Fibroblast of lung (primary cell): ENCODE results near the gene ASPN.

Experiments used
- EZH2 ChIP-seq: IDR thresholded peaks from 2 replicates; pipeline ENCODE4 v1.5.1; 2012; ENCODE audit warnings: low read length, control low read depth, mild to moderate bottlenecking; ENCODE audit errors: missing control alignments
- TF ChIP-seq, protein P1 (sequence below), 2 donors: IDR thresholded peaks in 1 of 2; conservative IDR thresholded peaks in 1 of 2; 1 replicate in 1 of 2; 2 replicates in 1 of 2; pipeline ENCODE4 v1.5.1; 2011 to 2012; ENCODE audit warnings: low read length in 2 of 2, control low read depth in 1 of 2, inconsistent platforms in 1 of 2, low read depth in 1 of 2, mild to moderate bottlenecking in 1 of 2

DNA sequence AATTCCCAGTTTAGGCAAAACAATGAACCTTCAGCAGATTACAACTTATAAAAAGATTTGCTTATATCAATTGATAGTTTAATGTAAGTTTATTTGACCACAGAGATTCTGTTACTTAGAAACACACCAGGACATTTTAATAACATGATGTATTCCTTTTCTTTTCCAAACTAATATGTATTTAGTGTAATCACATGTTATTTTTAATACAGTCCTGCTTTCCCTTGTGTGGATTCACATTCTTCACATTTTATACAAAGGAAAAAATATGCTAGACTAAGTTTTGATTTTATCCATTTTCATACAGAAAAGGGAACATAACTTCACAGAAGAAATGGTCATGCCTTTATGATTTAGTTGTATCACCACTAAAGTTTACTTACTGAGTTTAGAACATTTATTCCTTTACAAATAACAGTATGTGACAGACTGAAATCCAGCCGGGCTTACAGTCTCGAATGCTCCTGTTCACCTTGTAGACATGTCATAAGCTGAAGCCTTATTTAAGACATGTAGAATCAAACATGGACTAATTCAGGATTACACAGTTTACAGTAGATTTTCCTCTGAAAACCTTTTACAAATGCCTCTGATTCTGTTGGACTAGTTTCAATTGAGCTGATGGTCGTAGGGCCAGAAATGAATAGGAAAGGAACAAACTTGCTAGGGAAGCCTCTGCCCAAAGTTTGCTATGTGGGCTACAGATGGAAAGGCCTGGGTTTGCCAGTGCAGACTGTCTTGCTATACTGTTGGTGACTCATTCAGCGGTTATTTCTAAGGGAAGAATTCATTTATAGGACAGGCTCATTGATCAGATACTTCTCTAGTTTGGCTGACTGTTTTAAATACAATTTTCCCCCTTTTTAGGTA, 6.6 kb upstream of the ASPN start:
- TF ChIP-seq, protein P1, sequence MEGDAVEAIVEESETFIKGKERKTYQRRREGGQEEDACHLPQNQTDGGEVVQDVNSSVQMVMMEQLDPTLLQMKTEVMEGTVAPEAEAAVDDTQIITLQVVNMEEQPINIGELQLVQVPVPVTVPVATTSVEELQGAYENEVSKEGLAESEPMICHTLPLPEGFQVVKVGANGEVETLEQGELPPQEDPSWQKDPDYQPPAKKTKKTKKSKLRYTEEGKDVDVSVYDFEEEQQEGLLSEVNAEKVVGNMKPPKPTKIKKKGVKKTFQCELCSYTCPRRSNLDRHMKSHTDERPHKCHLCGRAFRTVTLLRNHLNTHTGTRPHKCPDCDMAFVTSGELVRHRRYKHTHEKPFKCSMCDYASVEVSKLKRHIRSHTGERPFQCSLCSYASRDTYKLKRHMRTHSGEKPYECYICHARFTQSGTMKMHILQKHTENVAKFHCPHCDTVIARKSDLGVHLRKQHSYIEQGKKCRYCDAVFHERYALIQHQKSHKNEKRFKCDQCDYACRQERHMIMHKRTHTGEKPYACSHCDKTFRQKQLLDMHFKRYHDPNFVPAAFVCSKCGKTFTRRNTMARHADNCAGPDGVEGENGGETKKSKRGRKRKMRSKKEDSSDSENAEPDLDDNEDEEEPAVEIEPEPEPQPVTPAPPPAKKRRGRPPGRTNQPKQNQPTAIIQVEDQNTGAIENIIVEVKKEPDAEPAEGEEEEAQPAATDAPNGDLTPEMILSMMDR (conservative IDR thresholded peaks at IDR 0.05 in 1 of 2, IDR thresholded peaks at IDR 0.05 in 1 of 2; ENCODE audit: low read depth in 1 of 2, low read length in 2 of 2): no peak
- TF ChIP-seq EZH2: no peak
